ENCODE measurements around the gene MRPL42. TPM values are rescaled to one million over a fixed set of nuclear protein-coding genes. Genes with fewer than 3 reads are reported as not detected.
A peak's percentile ranks its signal among the peaks of the same experiment; 100 is the strongest.
"Not testable (repeated sequence)": the region's sequence is repeated elsewhere in the genome, so short reads cannot be mapped to it uniquely, and the experiment has no call there.

MRPL42 gene
- total and polyA plus RNA-seq, 12 donors: 21.9 to 131 (median 81.9) TPM

DNA sequence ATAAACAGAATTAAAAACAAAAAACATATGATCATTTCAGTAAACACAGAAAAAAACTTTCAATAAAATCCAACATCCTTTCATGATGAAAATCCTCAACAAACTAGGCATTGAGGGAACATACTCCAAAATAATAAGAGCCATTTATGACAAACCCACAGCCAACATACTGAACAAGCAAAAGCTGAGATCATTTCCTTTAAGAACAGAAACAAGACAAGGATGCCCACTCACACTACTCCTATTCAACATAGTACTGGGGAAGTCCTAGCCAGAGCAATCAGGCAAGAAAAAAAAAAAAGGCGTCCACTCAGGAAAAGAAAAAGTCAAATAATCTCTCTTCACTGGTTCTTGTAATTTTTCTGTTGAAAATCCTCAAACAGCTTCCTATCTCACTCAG lies 30.1 kb downstream of the MRPL42 start:
- Histone ChIP-seq H3K9me3 (replicated peaks in 1 of 3) (no peaks in the 10 kb centered on the region), H3K27ac (no peak overlapping the region), H3K4me1 (replicated peaks in 1 of 2) (no peaks in the 10 kb centered on the region), H3K36me3 (replicated peaks in 1 of 2) (no peaks in the 10 kb centered on the region), H3K27me3 (no peaks in the 10 kb centered on the region), H3K4me3 (no peak overlapping the region)
- WGBS, 4 donors: 96 to 100% (median 100%) methylated on average over 1 of the region's 1 CpG
- no peak for TF ChIP-seq POLR2A (IDR thresholded peaks at IDR 0.05)
- intact Hi-C loops (cut with DNase I): no loop called here
- no peak for DNase-seq

DNA sequence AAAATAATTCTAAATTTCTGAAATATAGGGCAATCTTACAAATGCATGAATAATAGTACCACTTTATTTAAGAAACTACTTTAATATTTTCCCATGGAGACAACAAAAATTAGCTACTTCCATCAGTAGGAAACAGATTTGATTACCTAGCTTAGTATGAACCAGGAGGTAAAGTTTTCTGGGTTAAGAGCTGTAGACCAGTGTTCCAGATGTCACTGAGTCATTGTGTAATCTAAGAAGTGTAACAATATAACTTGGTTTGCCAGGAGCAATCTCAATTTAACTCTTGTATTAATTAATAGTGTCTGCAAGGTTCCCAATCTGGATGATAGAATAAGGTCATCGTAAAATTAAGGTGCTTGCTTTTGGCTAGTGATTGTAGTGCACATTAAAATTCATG lies 31.5 kb downstream of the MRPL42 start:
- DNase-seq; intact Hi-C loops (cut with DNase I); H3K4me1 ChIP-seq (replicated peaks in 1 of 2); H3K27me3 ChIP-seq; H3K9me3 ChIP-seq (replicated peaks in 1 of 3); H3K36me3 ChIP-seq (replicated peaks in 1 of 2); H3K27ac ChIP-seq; H3K4me3 ChIP-seq: not testable (repeated sequence)
- WGBS, 4 donors: no CpG with 5 or more reads among the region's 1 CpG

DNA sequence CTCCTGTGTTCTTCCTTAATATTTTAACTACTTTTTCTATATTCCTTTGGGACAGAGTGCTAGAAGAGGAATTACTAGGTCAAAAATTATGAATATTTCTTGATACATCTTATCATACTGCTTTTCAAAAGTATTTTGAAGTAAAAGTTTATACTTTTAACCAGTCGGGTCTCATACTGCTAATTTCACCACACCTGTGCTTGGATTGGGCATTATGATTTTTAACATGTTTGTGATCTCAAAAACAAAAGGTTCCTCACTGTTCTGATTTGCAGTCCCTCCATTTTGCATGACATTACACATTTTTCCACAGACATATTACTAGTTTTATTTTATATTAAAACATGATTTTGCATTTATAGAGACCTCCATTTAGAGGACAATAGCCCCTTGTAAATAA lies 32.9 kb downstream of the MRPL42 start:
- no peak for DNase-seq
- H3K36me3 ChIP-seq (replicated peaks in 1 of 2): no peaks in the 10 kb centered on the region
- H3K9me3 ChIP-seq (replicated peaks in 1 of 3): no peaks in the 10 kb centered on the region
- no peaks in the 10 kb centered on the region for H3K4me1 ChIP-seq (replicated peaks in 1 of 2)
- no peak for TF ChIP-seq POLR2A (IDR thresholded peaks at IDR 0.05)
- TF ChIP-seq, protein P1, sequence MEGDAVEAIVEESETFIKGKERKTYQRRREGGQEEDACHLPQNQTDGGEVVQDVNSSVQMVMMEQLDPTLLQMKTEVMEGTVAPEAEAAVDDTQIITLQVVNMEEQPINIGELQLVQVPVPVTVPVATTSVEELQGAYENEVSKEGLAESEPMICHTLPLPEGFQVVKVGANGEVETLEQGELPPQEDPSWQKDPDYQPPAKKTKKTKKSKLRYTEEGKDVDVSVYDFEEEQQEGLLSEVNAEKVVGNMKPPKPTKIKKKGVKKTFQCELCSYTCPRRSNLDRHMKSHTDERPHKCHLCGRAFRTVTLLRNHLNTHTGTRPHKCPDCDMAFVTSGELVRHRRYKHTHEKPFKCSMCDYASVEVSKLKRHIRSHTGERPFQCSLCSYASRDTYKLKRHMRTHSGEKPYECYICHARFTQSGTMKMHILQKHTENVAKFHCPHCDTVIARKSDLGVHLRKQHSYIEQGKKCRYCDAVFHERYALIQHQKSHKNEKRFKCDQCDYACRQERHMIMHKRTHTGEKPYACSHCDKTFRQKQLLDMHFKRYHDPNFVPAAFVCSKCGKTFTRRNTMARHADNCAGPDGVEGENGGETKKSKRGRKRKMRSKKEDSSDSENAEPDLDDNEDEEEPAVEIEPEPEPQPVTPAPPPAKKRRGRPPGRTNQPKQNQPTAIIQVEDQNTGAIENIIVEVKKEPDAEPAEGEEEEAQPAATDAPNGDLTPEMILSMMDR (IDR thresholded peaks at IDR 0.05): no peak
- no peak overlapping the region for H3K27ac ChIP-seq
- 92 to 95% (median 93%) methylated on average over 1 of the region's 1 CpG for WGBS, 4 donors
- intact Hi-C loops (cut with DNase I): loop anchor here in 1 of 2 donors (5.0 kb wide), 1 partner anchor 602 kb away; no protein-coding TSS in a partner anchor
- H3K27me3 ChIP-seq: no peaks in the 10 kb centered on the region
- H3K4me3 ChIP-seq: no peak overlapping the region

DNA sequence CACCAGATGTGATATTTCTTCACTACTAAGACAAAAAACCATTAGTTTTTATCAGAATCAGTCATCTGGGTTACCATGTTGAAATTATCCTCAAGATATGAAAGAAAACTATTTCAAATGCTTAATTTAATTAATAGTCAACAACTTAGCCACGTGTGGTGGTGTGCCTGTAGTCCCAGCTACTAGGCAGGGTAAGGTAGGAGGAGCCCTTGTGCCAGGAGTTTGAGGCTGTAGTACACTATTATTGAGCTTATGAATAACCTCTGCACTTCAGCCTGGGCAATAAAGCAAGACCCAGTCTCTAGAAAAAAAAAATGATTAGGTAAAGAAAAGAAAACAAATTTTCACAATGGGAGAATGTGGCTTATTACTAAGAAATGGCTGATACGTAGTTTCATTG lies 33.4 kb downstream of the MRPL42 start:
- no peak for DNase-seq
- H3K9me3 ChIP-seq (replicated peaks in 1 of 3): no peaks in the 10 kb centered on the region
- no peak overlapping the region for H3K4me3 ChIP-seq
- H3K36me3 ChIP-seq (replicated peaks in 1 of 2): no peaks in the 10 kb centered on the region
- WGBS, 4 donors: 68 to 74% (median 71%) methylated on average over 2 of the region's 2 CpGs
- H3K27ac ChIP-seq: no peak overlapping the region
- H3K27me3 ChIP-seq: no peaks in the 10 kb centered on the region
- no peak for TF ChIP-seq POLR2A (IDR thresholded peaks at IDR 0.05)
- TF ChIP-seq, protein P1 (IDR thresholded peaks at IDR 0.05): no peak
- intact Hi-C loops (cut with DNase I): loop anchor here in 1 of 2 donors (5.0 kb wide), 1 partner anchor 602 kb away; no protein-coding TSS in a partner anchor
- H3K4me1 ChIP-seq (replicated peaks in 1 of 2): no peaks in the 10 kb centered on the region

DNA sequence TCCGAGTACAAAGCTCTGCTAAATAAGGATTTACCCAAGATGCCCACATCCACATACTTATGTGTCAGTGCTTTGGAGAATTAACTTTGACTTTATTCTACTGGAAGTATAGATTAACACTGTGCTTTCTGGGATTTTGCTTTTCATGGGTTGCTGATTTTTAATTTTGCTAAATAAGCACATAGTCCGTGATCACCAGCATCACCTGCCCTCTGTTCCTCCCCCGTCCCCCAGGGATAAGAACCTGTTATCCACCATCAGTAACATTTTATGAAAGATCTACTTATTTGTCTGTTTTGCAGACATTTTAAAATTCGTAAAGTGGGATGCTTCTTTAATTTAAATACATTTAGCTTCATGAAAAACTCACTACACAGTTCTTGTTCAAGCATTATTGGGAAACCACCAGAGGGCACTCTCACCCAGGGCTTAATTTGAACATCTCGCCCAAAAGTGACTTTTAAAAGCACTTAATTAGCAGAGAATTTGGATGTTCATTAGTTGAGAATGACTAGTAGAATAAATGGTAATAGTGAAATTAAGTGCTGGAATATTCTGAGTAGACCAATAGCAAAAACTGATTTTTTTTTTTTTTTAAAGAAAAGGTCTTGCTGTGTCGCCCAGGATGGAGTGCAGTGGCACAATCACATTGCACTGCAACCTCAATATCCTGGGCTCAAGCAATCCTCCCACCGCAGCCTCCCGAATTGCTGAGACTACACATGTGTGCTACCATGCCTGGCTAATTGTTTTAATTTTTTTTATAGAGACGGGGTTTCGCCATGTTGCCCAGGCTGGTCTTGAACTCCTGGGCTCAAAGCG lies 35.7 kb downstream of the MRPL42 start:
- intact Hi-C loops (cut with DNase I): loop anchor here in 1 of 2 donors (5.0 kb wide), 1 partner anchor 599 kb away; no protein-coding TSS in a partner anchor
- Histone ChIP-seq H3K36me3 (replicated peaks in 1 of 2) (no peaks in the 10 kb centered on the region), H3K27ac (no peak overlapping the region), H3K4me3 (no peak overlapping the region), H3K27me3 (no peaks in the 10 kb centered on the region), H3K4me1 (replicated peaks in 1 of 2) (no peaks in the 10 kb centered on the region), H3K9me3 (replicated peaks in 1 of 3) (no peaks in the 10 kb centered on the region)
- 62 to 69% (median 66%) methylated on average over 11 of the region's 11 CpGs for WGBS, 4 donors
- TF ChIP-seq, protein P1 (IDR thresholded peaks at IDR 0.05): peak; percentile 71 to 88 (median 76)
- no peak for TF ChIP-seq POLR2A (IDR thresholded peaks at IDR 0.05)
- peak in 6 of 7 donors; percentile 28 to 75 (median 60) for DNase-seq
